ENCODE data around the gene PTMS.

Gene PTMS

GRCh38 chr12:6759741-6760140, 6.4 kb upstream of the PTMS start:
- Histone ChIP-seq H3K4me1 (peaks cover 25% of the 10 kb centered on the region), H3K4me2 (no peak overlapping the region), H3K27me3 (peaks cover 35% of the 10 kb centered on the region), H3K36me3 (no peaks in the 10 kb centered on the region), H3K9me3 (no peaks in the 10 kb centered on the region), H3K27ac (no peak overlapping the region), H3K4me3 (no peak overlapping the region), H4K20me1 (0 out of 2 replicates have a peak, but pooled peaks cover 7% of the 10 kb centered on the region), H3K9ac (no peak overlapping the region)
- TF ChIP-seq Cebpa-rat (IDR thresholded peaks at IDR 0.05) = no peak

GRCh38 chr12:6763380-6763779, 2.8 kb upstream of the PTMS start:
- H3K9me3 ChIP-seq = no peaks in the 10 kb centered on the region
- no peaks in the 10 kb centered on the region for H3K36me3 ChIP-seq
- H3K4me2 ChIP-seq = no peak overlapping the region
- H4K20me1 ChIP-seq = peaks cover 26% of the 10 kb centered on the region
- H3K27ac ChIP-seq = no peak overlapping the region
- H3K9ac ChIP-seq = no peak overlapping the region
- TF ChIP-seq Cebpa-rat (IDR thresholded peaks at IDR 0.05) = no peak
- no peak overlapping the region for H3K4me3 ChIP-seq
- H3K27me3 ChIP-seq = peaks cover 71% of the 10 kb centered on the region
- H3K4me1 ChIP-seq = peaks cover 31% of the 10 kb centered on the region

GRCh38 chr12:6764011-6764828, 1.9 kb upstream of the PTMS start:
- H4K20me1 ChIP-seq = peaks cover 34% of the 10 kb centered on the region
- H3K36me3 ChIP-seq = no peaks in the 10 kb centered on the region
- no peak overlapping the region for H3K9ac ChIP-seq
- 0 out of 2 replicates have a peak overlapping the region, but pooled peaks have one; percentile 3 for H3K4me3 ChIP-seq
- peak overlapping the region; percentile 39 for H3K4me2 ChIP-seq
- TF ChIP-seq Cebpa-rat (IDR thresholded peaks at IDR 0.05) = no peak
- peaks cover 31% of the 10 kb centered on the region for H3K4me1 ChIP-seq
- H3K27ac ChIP-seq = no peak overlapping the region
- peaks cover 80% of the 10 kb centered on the region for H3K27me3 ChIP-seq
- no peaks in the 10 kb centered on the region for H3K9me3 ChIP-seq

GRCh38 chr12:6765048-6765633, 1.0 kb upstream of the PTMS start:
- H3K9me3 ChIP-seq = no peaks in the 10 kb centered on the region
- peak overlapping the region; percentile 71 for H3K4me3 ChIP-seq
- H3K27ac ChIP-seq = no peak overlapping the region
- H3K27me3 ChIP-seq = peaks cover 89% of the 10 kb centered on the region
- H3K9ac ChIP-seq = no peak overlapping the region
- no peak overlapping the region for H3K4me2 ChIP-seq
- H3K4me1 ChIP-seq = peaks cover 35% of the 10 kb centered on the region
- H3K36me3 ChIP-seq = no peaks in the 10 kb centered on the region
- peaks cover 42% of the 10 kb centered on the region for H4K20me1 ChIP-seq
- no peak for TF ChIP-seq Cebpa-rat (IDR thresholded peaks at IDR 0.05)

- no peak overlapping the region for H3K27ac ChIP-seq
- peaks cover 100% of the 10 kb centered on the region for H3K27me3 ChIP-seq
- no peaks in the 10 kb centered on the region for H3K9me3 ChIP-seq
- H3K4me1 ChIP-seq = peaks cover 35% of the 10 kb centered on the region
- H3K9ac ChIP-seq = peak overlapping the region; percentile 45; the same call in 1 of the 2 replicates
- H3K36me3 ChIP-seq = no peaks in the 10 kb centered on the region
- peaks cover 56% of the 10 kb centered on the region for H4K20me1 ChIP-seq
- peak overlapping the region; percentile 95 for H3K4me2 ChIP-seq
- no peak for TF ChIP-seq Cebpa-rat (IDR thresholded peaks at IDR 0.05)
- peak overlapping the region; percentile 71 for H3K4me3 ChIP-seq
Measured at GRCh38 chr12:6766651-6767349, 637 bp downstream of the PTMS start.

- Histone ChIP-seq H3K27ac (no peak overlapping the region), H3K36me3 (no peaks in the 10 kb centered on the region), H3K4me2 (peak overlapping the region; percentile 95), H3K4me1 (peaks cover 39% of the 10 kb centered on the region), H3K9ac (0 out of 2 replicates have a peak overlapping the region, but pooled peaks have one; percentile 45), H3K9me3 (no peaks in the 10 kb centered on the region), H3K4me3 (peak overlapping the region; percentile 71), H4K20me1 (peaks cover 58% of the 10 kb centered on the region), H3K27me3 (peaks cover 100% of the 10 kb centered on the region)
- no peak for TF ChIP-seq Cebpa-rat (IDR thresholded peaks at IDR 0.05)
Measured at GRCh38 chr12:6767353-6768319, 1.5 kb downstream of the PTMS start.

- Histone ChIP-seq H3K4me3 (no peak overlapping the region), H3K4me2 (no peak overlapping the region), H3K9me3 (no peaks in the 10 kb centered on the region), H4K20me1 (peaks cover 63% of the 10 kb centered on the region), H3K9ac (no peak overlapping the region), H3K4me1 (peaks cover 45% of the 10 kb centered on the region), H3K27ac (no peak overlapping the region), H3K36me3 (no peaks in the 10 kb centered on the region), H3K27me3 (peaks cover 100% of the 10 kb centered on the region)
- no peak for TF ChIP-seq Cebpa-rat (IDR thresholded peaks at IDR 0.05)
Measured at GRCh38 chr12:6768437-6768914, 2.3 kb downstream of the PTMS start.

- Histone ChIP-seq H3K9ac (no peak overlapping the region), H3K9me3 (no peaks in the 10 kb centered on the region), H3K4me1 (peaks cover 43% of the 10 kb centered on the region), H4K20me1 (peaks cover 64% of the 10 kb centered on the region), H3K27me3 (peaks cover 100% of the 10 kb centered on the region), H3K4me2 (no peak overlapping the region), H3K36me3 (no peaks in the 10 kb centered on the region), H3K27ac (no peak overlapping the region), H3K4me3 (no peak overlapping the region)
- TF ChIP-seq Cebpa-rat (IDR thresholded peaks at IDR 0.05) = no peak
Measured at GRCh38 chr12:6768990-6769389, 2.8 kb downstream of the PTMS start.

GRCh38 chr12:6769666-6770065, 3.5 kb downstream of the PTMS start:
- H3K4me3 ChIP-seq = no peak overlapping the region
- peaks cover 36% of the 10 kb centered on the region for H3K4me1 ChIP-seq
- H3K27ac ChIP-seq = no peak overlapping the region
- H3K27me3 ChIP-seq = peaks cover 100% of the 10 kb centered on the region
- H3K36me3 ChIP-seq = no peaks in the 10 kb centered on the region
- H3K4me2 ChIP-seq = no peak overlapping the region
- peaks cover 71% of the 10 kb centered on the region for H4K20me1 ChIP-seq
- H3K9ac ChIP-seq = no peak overlapping the region
- no peak for TF ChIP-seq Cebpa-rat (IDR thresholded peaks at IDR 0.05)
- H3K9me3 ChIP-seq = no peaks in the 10 kb centered on the region
